ENCODE measurements around the gene RUFY3.

GRCh38 chr4:70741867-70742658, 20.3 kb downstream of the RUFY3 start:
- TF ChIP-seq POLR2A (IDR thresholded peaks at IDR 0.05; ENCODE audit: low read depth, low read length) (no peak), POLR2AphosphoS5 (IDR thresholded peaks at IDR 0.05; ENCODE audit: low read depth, low read length) (no peak)
